WTC11 (cell line): Measurements from ENCODE around the gene HDAC5. TPM values are rescaled to one million over a fixed set of nuclear protein-coding genes. Genes with fewer than 3 reads are reported as not detected.

Experiments used
- ATAC-seq: fragments of 200-7000 bp; cut with Tn5 transposase; 2 replicates; pipeline ENCODE4 v1.10.0; 2021; ENCODE audit warnings: mild to moderate bottlenecking, moderate library complexity
- CTCF ChIA-PET: fragments of 300-600 bp; sonication (Branson Sonifier 250); formaldehyde crosslinking; loops from one replicate; lab custom pipeline; 2021; ENCODE audit warnings: antibody characterized with exemption; lab: Charles Lee
- POLR2A ChIA-PET: fragments of 350-600 bp; sonication (Branson Sonifier 250); formaldehyde crosslinking; loops from one replicate; lab custom pipeline; 2021; ENCODE audit warnings: antibody characterized with exemption; lab: Charles Lee
- DNase-seq: peaks from one replicate; pipeline ENCODE4 v3.0.0; 2021; ENCODE audit warnings: low spot score
- H3K27ac Mint-ChIP-seq: 2 replicates; pipeline ENCODE4 v1.8.0; 2021; ENCODE audit warnings: mixed read lengths
- H3K27me3 Mint-ChIP-seq: 2 replicates; pipeline ENCODE4 v1.8.0; 2021; ENCODE audit warnings: low read depth, mild to moderate bottlenecking, moderate library complexity, mixed read lengths
- H3K36me3 Mint-ChIP-seq: 2 replicates; pipeline ENCODE4 v1.8.0; 2021; ENCODE audit warnings: mixed read lengths
- H3K4me1 Mint-ChIP-seq: 2 replicates; pipeline ENCODE4 v1.8.0; 2022; ENCODE audit warnings: mixed read lengths
- H3K4me3 Mint-ChIP-seq: 2 replicates; pipeline ENCODE4 v1.8.0; 2021; ENCODE audit warnings: mild to moderate bottlenecking, moderate library complexity, mixed read lengths
- H3K9me3 Mint-ChIP-seq: 2 replicates; pipeline ENCODE4 v1.8.0; 2021; ENCODE audit warnings: mixed read lengths
- ELF4 ChIP-seq: sonication (generic); formaldehyde crosslinking; IDR thresholded peaks from 2 replicates; pipeline ENCODE4 v1.8.1; 2022; ENCODE audit warnings: low read depth, mild to moderate bottlenecking, moderate library complexity, missing genetic modification reagents
- EMX1 ChIP-seq: fragments of 250-450 bp; sonication (Bioruptor Pico); IDR thresholded peaks from 2 replicates; pipeline ENCODE4 v1.8.0; 2021; ENCODE audit warnings: mild to moderate bottlenecking
- ETV6 ChIP-seq: sonication (generic); formaldehyde crosslinking; IDR thresholded peaks from 2 replicates; pipeline ENCODE4 v1.8.1; 2022; ENCODE audit warnings: mild to moderate bottlenecking, missing genetic modification reagents
- FOXJ3 ChIP-seq: sonication (generic); formaldehyde crosslinking; IDR thresholded peaks from 2 replicates; pipeline ENCODE4 v1.9.0; 2021; ENCODE audit warnings: missing genetic modification reagents, mild to moderate bottlenecking, borderline replicate concordance
- FOXK1 ChIP-seq: sonication (generic); formaldehyde crosslinking; IDR thresholded peaks from 2 replicates; pipeline ENCODE4 v1.8.0; 2022; ENCODE audit warnings: mild to moderate bottlenecking, moderate library complexity, missing genetic modification reagents
- JAZF1 ChIP-seq: fragments of 250-450 bp; sonication (Bioruptor Pico); IDR thresholded peaks from 2 replicates; pipeline ENCODE4 v1.9.0; 2021; ENCODE audit warnings: moderate library complexity, mild to moderate bottlenecking, inconsistent platforms
- NR1H2 ChIP-seq: sonication (generic); formaldehyde crosslinking; IDR thresholded peaks from 2 replicates; pipeline ENCODE4 v1.9.0; 2021; ENCODE audit warnings: mild to moderate bottlenecking, moderate library complexity, missing genetic modification reagents
- PRRX2 ChIP-seq: fragments of 250-450 bp; sonication (Bioruptor Pico); IDR thresholded peaks from 2 replicates; pipeline ENCODE4 v1.8.0; 2021; ENCODE audit warnings: mild to moderate bottlenecking
- TEAD1 ChIP-seq: sonication (generic); formaldehyde crosslinking; IDR thresholded peaks from 2 replicates; pipeline ENCODE4 v1.8.0; 2022; ENCODE audit warnings: mild to moderate bottlenecking, missing genetic modification reagents
- TP53 ChIP-seq: sonication (generic); formaldehyde crosslinking; IDR thresholded peaks from 2 replicates; pipeline ENCODE4 v1.8.1; 2023; ENCODE audit warnings: mild to moderate bottlenecking, missing genetic modification reagents
- ZNF423 ChIP-seq: fragments of 250-450 bp; sonication (Bioruptor Pico); IDR thresholded peaks from 2 replicates; pipeline ENCODE4 v2.1.2; 2022; ENCODE audit warnings: mild to moderate bottlenecking, moderate library complexity
- ZNF425 ChIP-seq: fragments of 250-450 bp; sonication (Bioruptor Pico); conservative IDR thresholded peaks from 2 replicates; pipeline ENCODE4 v1.9.0; 2021; ENCODE audit warnings: mild to moderate bottlenecking
- total RNA-seq: library from RNA; stranded (reverse); gene quantifications from 3 replicates; pipeline ENCODE4 v1.2.3, GENCODE V29; 2021
- TF ChIP-seq, protein P1 (sequence below): sonication (generic); formaldehyde crosslinking; IDR thresholded peaks from 2 replicates; pipeline ENCODE4 v1.8.1; 2022; ENCODE audit warnings: low read depth, mild to moderate bottlenecking, moderate library complexity, missing genetic modification reagents, borderline replicate concordance
- TF ChIP-seq, protein P2 (sequence below): sonication (generic); formaldehyde crosslinking; IDR thresholded peaks from 2 replicates; pipeline ENCODE4 v1.8.1; 2022; ENCODE audit warnings: missing genetic modification reagents, borderline replicate concordance
- TF ChIP-seq, protein P3 (sequence below): sonication (generic); formaldehyde crosslinking; IDR thresholded peaks from 2 replicates; pipeline ENCODE4 v1.8.1; 2023; ENCODE audit warnings: mild to moderate bottlenecking, moderate library complexity, missing genetic modification reagents

HDAC5 gene
- total RNA-seq, 1 experiment from 2014 or later = 61.6 TPM

DNA sequence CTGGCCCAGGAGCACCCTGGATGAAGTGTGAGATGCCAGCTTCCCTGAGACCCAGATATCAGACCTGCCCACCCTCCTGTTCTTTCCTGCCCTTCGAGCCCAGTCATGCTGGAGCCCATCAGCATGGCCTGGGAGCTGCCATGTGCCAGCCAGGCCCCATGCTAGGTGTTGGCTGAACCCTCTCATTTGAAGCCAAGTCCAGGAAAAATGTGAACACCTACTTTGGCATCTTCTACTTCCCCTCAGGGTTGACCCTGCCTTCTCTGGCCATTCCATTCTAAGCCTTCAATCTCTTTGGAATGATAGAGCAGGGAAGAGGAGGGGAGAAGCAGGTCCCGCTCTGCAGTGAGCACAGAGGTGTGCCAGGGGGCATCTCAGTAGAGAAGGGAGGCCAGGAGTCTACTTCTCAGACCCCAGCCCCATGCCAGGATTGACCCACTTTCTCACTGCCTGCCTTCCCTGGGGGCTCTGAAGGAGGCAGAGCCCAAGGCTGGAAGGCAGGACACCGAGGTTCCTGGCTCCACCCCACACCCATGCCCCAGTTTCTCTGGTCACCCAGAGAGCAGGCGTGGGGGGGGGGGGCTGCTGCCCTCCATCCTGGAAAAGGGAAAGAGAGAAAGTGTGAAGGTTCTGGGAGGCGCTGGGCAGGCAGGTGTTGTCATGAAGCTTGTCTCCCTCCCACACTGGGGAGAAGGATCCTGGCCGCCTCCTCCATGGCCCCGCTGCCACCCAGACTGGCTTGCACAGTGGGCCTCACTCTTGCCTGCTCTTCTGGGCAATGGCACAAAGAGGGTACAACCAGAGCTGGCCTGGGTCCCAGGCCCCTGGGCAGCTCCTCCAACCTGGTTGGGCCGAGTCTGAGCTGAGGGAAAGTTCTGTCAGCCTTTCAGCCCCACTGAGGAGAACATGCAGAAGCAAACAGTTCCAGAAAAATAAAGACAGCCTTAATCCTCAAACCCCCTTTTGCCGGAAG is 9.3 kb downstream of the HDAC5 start (continued):
- TF ChIP-seq, protein P1, sequence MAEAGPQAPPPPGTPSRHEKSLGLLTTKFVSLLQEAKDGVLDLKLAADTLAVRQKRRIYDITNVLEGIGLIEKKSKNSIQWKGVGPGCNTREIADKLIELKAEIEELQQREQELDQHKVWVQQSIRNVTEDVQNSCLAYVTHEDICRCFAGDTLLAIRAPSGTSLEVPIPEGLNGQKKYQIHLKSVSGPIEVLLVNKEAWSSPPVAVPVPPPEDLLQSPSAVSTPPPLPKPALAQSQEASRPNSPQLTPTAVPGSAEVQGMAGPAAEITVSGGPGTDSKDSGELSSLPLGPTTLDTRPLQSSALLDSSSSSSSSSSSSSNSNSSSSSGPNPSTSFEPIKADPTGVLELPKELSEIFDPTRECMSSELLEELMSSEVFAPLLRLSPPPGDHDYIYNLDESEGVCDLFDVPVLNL (CRISPR knock-in tag) = no peak
- TF ChIP-seq ETV6 (no peak), FOXJ3 (CRISPR knock-in tag) (no peak), PRRX2 (CRISPR knock-in tag) (no peak)

GRCh38 chr17:44113382-44113781 is 10.1 kb downstream of the HDAC5 start:
- H3K4me1 Mint-ChIP-seq = peaks cover 67% of the 10 kb centered on the region
- no peak overlapping the region for H3K4me3 Mint-ChIP-seq
- no peak overlapping the region for H3K27ac Mint-ChIP-seq
- no peak for TF ChIP-seq TP53
- TF ChIP-seq PRRX2 (CRISPR knock-in tag) = no peak
- no peak for TF ChIP-seq ELF4 (CRISPR knock-in tag)
- TF ChIP-seq ZNF423 = no peak
- TF ChIP-seq JAZF1 = no peak
- TF ChIP-seq NR1H2 (CRISPR knock-in tag) = no peak
- TF ChIP-seq TEAD1 (CRISPR knock-in tag) = no peak
- TF ChIP-seq, protein P2, sequence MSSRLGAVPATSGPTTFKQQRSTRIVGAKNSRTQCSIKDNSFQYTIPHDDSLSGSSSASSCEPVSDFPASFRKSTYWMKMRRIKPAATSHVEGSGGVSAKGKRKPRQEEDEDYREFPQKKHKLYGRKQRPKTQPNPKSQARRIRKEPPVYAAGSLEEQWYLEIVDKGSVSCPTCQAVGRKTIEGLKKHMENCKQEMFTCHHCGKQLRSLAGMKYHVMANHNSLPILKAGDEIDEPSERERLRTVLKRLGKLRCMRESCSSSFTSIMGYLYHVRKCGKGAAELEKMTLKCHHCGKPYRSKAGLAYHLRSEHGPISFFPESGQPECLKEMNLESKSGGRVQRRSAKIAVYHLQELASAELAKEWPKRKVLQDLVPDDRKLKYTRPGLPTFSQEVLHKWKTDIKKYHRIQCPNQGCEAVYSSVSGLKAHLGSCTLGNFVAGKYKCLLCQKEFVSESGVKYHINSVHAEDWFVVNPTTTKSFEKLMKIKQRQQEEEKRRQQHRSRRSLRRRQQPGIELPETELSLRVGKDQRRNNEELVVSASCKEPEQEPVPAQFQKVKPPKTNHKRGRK (CRISPR knock-in tag) = no peak
- TF ChIP-seq FOXK1 (CRISPR knock-in tag) = no peak
- no peak for TF ChIP-seq ZNF425
- TF ChIP-seq, protein P3, sequence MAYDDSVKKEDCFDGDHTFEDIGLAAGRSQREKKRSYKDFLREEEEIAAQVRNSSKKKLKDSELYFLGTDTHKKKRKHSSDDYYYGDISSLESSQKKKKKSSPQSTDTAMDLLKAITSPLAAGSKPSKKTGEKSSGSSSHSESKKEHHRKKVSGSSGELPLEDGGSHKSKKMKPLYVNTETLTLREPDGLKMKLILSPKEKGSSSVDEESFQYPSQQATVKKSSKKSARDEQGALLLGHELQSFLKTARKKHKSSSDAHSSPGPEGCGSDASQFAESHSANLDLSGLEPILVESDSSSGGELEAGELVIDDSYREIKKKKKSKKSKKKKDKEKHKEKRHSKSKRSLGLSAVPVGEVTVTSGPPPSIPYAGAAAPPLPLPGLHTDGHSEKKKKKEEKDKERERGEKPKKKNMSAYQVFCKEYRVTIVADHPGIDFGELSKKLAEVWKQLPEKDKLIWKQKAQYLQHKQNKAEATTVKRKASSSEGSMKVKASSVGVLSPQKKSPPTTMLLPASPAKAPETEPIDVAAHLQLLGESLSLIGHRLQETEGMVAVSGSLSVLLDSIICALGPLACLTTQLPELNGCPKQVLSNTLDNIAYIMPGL (CRISPR knock-in tag) = no peak
- TF ChIP-seq EMX1 (CRISPR knock-in tag) = no peak
- CTCF ChIA-PET = interaction anchor here (1.2 to 4.6 kb wide), 2 partner anchors 14 to 30 kb away, joined by 3 to 24 read pairs; no protein-coding TSS in a partner anchor
- no peaks in the 10 kb centered on the region for H3K9me3 Mint-ChIP-seq
- H3K27me3 Mint-ChIP-seq = no peaks in the 10 kb centered on the region
- POLR2A ChIA-PET = interaction anchor here (1.7 kb wide), 1 partner anchor 9 kb away, joined by 4 read pairs; no protein-coding TSS in a partner anchor
- no peak for ATAC-seq
- no peaks in the 10 kb centered on the region for H3K36me3 Mint-ChIP-seq
- no peak for DNase-seq
